GM18526 (cell line): ENCODE data around the gene TRAF3.

Experiments
- POLR2A ChIP-seq: IDR thresholded peaks from 3 replicates; pipeline ENCODE4 v1.6.1; 2011; ENCODE audit not compliant: insufficient read length; ENCODE audit errors: extremely low read depth

Gene TRAF3

GRCh38 chr14:102942069-102942468, 164.8 kb downstream of the TRAF3 start:
- TF ChIP-seq POLR2A = no peak

GRCh38 chr14:102943454-102943853, 166.2 kb downstream of the TRAF3 start:
- no peak for TF ChIP-seq POLR2A

DNA sequence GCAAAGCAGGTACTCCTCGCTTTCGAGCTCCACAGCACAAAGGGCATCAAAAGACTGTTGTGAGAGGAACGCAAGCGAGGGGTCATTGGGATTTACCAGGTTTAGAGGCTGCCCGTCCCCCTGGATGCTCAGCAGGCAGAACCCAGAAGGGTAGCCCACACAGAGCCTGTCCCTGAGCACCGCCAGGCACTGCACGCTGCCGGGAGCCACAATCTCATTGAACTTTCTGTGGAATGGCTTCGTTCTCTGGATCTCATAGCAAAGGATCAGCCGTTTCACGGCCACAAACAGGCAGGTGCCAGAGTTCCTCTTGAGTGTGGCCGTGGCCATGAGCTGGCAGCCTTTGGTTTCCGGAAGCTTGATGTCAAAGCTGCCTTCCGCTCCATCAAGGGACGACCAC, 166.7 kb downstream of the TRAF3 start:
- no peak for TF ChIP-seq POLR2A

GRCh38 chr14:102944448-102945330, 167.4 kb downstream of the TRAF3 start:
- no peak for TF ChIP-seq POLR2A

DNA sequence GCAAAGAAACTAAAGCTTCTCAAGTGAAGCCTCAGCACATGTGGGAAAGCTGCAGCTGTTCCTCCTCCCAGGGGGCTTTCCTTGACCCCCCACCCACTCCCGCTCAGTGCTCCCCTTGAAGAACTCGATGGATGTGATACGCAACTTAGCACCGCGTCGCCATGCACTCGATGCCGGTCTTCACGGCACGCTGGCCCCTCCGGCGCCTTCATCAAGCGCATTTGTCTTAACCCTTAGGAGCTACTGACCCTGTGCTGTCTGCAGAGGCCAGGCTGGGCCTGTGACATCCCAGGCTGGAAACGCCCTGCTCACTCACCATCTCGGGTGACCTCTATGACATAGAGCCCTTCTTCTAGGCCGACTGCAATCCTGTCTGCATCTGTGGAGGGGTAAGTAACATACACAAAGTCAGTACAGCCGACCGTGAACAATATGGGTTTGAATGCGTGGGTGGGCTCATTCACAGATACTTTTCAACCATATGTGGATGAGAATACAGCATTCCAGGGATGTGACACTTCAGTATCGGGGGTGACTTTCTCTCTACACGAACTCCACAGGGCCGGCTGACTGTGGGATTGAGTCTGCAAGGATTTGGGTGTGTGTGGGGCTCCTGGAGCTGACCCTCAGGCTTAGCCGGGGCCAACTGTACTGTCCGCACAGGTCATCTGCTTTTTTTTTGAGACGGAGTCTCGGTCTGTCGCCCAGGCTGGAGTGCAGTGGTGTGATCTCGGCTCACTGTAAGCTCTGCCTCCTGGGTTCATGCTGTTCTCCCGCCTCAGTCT, 168.3 kb downstream of the TRAF3 start:
- no peak for TF ChIP-seq POLR2A

DNA sequence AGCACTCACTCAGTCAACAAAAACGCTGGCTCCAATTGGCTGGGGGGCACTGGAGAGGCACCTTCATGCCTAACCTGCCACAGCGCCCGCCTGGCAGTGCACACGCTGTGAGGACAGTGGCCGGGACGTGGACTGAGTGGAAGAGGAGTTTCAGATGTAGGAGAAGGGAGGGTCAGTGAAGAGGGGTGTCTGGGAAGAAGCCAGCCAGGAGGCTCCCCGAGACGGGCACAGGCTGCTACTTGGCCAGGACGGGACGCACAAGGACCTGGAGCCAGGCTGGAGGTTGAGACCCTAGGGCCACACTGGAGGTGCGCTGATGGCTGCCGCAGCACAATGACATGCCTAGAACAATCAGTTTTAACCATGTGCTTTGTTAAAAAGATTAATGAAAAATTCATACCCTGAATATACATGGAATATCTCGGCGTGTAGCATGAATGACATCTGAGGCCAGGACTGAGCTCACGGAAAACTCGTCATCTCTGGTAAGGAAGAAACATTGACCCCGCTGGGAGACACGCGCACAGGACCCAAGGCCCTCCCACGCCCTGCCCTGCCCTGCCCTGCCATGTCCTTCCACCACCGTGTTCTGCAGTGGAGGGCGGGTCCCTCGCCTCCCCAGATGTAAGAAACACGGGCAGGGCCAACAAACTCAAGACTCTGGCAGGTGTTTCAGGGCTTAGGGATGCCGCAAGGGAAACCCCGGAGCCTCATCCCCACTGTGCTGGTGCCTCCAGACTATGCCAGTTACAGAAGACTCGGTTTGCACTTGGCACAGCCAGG, 170.3 kb downstream of the TRAF3 start:
- no peak for TF ChIP-seq POLR2A

DNA sequence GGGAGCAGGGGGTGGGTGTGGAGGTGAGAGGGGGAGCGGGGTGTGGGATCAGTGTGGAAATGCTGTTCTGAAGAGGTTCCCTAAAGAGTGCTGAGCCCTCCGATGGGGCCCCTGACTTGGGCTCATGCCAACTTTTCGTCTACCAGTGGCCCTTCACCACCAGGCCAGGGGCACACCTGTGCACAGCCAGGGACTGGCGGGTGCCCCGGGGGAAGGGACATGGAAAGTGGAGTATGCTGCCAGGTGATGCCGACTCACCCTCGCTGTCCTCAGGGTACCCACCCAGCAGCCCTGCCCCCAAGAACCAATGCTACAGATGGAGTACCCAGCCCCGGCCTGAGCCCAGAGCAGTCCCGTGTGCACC, 171.4 kb downstream of the TRAF3 start:
- no peak for TF ChIP-seq POLR2A

DNA sequence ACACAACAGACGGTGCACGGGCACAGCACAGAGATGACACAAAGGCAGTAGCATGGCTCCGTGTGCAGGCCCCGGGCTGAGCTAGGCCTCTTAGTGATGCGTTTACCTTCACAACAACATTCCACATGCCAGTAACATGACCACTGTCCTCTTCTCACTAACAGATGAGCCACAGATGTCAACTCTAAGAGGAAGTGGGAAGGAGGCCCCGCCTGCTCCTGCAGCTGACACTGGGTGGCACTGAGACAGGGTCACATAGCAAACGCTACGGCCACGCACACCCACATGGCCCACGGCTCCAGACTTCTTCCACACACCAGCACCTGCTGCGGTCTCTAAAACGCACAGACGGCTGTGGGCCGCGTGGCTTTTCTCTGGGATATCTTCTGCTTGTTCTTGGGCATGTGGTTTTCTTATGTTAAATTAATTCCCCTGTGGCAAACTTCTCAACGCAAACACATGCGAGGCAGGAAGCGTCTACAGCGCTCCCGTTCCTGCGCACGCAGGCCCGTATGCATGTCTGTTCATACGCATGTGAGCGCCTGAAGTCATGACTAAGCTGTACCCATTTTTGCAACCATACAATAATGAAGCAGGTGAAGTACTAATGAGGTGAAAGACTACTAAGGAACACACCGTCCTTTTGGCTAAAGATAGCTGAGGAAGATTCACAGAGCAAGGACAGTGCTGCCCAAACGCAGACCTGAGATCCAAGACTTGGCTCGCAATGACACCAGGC, 172.0 kb downstream of the TRAF3 start:
- TF ChIP-seq POLR2A = no peak

DNA sequence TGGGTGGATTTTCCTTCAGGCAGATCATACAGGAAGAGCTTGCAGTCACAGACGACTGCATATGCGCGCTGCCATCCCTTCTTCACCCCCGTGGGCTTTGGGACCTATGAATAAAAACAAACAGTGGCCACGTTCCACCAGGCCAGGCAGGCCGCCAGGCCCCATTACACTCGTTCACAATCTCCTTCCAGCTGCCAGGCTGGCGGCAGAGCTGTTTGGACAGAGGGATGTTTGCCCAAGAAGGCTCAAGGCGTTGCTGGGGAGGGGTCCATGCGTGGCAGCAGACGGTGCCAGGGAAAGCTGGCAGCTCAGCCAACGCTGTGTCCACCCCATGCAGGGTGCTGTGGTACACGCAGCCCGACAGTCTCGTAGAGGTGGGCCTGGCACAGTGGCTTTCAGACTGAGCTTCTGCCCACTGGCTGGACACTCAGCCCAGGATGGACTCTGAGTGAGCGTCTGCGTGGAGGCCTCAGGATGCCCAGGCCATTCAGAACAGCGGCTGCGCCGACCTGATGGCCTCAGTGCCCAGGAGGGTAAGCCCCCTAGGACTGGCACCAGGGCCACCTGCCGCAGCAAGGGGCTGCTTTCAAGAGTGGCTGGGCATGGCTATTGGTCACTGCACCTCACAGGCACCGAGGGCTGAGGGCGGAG, 172.7 kb downstream of the TRAF3 start:
- TF ChIP-seq POLR2A = no peak

GRCh38 chr14:102951034-102951433, 173.8 kb downstream of the TRAF3 start:
- no peak for TF ChIP-seq POLR2A

DNA sequence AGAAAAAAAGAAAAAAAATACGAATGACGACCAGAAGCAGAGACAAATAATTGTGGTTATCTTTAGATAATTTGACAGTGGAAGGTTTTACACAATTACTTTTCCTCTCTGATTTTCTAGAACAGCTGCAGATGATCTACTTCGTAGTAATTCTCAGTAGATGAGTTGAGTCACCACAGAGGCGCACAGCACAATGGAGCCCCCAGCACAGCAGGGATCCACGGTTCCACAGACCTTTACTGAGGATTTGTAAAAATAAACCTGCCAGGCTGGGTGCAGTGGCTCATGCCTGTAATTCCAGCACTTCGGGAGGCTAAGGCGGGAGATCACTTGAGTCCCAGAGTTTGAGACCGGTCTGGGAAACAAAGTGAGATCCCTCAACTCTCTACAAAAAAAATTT, 174.6 kb downstream of the TRAF3 start:
- TF ChIP-seq POLR2A = no peak

GRCh38 chr14:102952276-102952675, 175.0 kb downstream of the TRAF3 start:
- no peak for TF ChIP-seq POLR2A

DNA sequence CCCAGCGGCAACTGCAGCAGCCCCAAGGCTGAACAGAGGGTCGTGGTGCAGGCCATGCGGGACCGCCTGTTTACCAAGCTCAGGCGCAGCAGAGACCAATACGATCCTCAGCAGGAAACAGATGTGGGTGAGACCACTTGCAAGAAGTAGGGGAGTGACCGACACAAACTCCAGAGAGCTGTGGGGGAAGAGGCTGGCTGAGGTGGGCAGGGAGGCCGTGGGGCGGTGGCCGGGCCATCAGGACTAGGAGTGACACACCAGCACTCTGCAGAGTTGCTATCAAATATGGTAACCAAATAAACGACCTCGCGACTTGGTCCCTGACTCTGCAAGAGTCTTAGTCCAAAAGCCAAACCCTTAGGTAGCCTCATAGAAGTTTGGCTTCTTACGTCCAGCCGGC, 175.9 kb downstream of the TRAF3 start:
- TF ChIP-seq POLR2A = no peak

GRCh38 chr14:102954081-102954789, 177.0 kb downstream of the TRAF3 start:
- no peak for TF ChIP-seq POLR2A
